Fibroblast of peridontal ligament (primary cell): ENCODE results near the gene MRPS18A.
"Not testable (repeated sequence)": the region's sequence is repeated elsewhere in the genome, so short reads cannot be mapped to it uniquely, and the experiment has no call there.

ENCODE experiments used
- DNase-seq: peaks from one replicate; pipeline ENCODE4 v3.0.0-alpha.2; 2010; ENCODE audit errors: extremely low read depth

The MRPS18A gene

GRCh38 chr6:43671011-43671800 is 16.4 kb downstream of the MRPS18A start:
- no peak for DNase-seq

- no peak for DNase-seq
These were observed 17.0 kb downstream of the MRPS18A start for GRCh38 chr6:43670623-43670986.

GRCh38 chr6:43669922-43670622 is 17.5 kb downstream of the MRPS18A start:
- DNase-seq, result no peak

GRCh38 chr6:43669050-43669921 is 18.3 kb downstream of the MRPS18A start:
- DNase-seq, result peak; percentile 83

- peak; percentile 27 for DNase-seq
These were observed 19.2 kb downstream of the MRPS18A start for GRCh38 chr6:43668151-43669028.

- peak; percentile 71 for DNase-seq
These were observed 20.1 kb downstream of the MRPS18A start for GRCh38 chr6:43667245-43668150.

GRCh38 chr6:43666196-43666920 is 21.2 kb downstream of the MRPS18A start:
- no peak for DNase-seq

GRCh38 chr6:43665376-43665775 is 22.2 kb downstream of the MRPS18A start:
- DNase-seq, result no peak

- DNase-seq, result not testable (repeated sequence)
These were observed 24.6 kb downstream of the MRPS18A start for GRCh38 chr6:43662948-43663347.

- no peak for DNase-seq
These were observed 29.4 kb downstream of the MRPS18A start for GRCh38 chr6:43658161-43658560.

- DNase-seq, result no peak
These were observed 30.3 kb downstream of the MRPS18A start for GRCh38 chr6:43657221-43657802.

- DNase-seq, result not testable (repeated sequence)
These were observed 34.8 kb downstream of the MRPS18A start for GRCh38 chr6:43652822-43653221.

GRCh38 chr6:43648248-43648647 is 39.3 kb downstream of the MRPS18A start:
- no peak for DNase-seq

- DNase-seq, result no peak
These were observed 40.0 kb downstream of the MRPS18A start for GRCh38 chr6:43647613-43648012.

GRCh38 chr6:43645613-43645964 is 42.0 kb downstream of the MRPS18A start:
- no peak for DNase-seq

GRCh38 chr6:43644940-43645612 is 42.5 kb downstream of the MRPS18A start, which contains the start of gene RSPH9:
RSPH9 (plus strand) TSS chr6:43645036; CDS start chr6:43645099, 63 bp downstream.
- DNase-seq, result peak; percentile 45

GRCh38 chr6:43639984-43640800 is 47.4 kb downstream of the MRPS18A start:
- no peak for DNase-seq

GRCh38 chr6:43636308-43636659 is 51.3 kb downstream of the MRPS18A start:
- peak; percentile 32 for DNase-seq
